Ovary (tissue), 3 donors: ENCODE data around the gene ZNF445.

Source experiments
- CTCF ChIP-seq, 3 donors: fragments of 450-650 bp in 2 of 3; fragments of 200-600 bp in 1 of 3; IDR thresholded peaks; one replicate each; pipeline versions ENCODE4 v1.5.1 to v1.8.0; 2016 to 2022; ENCODE audit warnings: antibody characterized with exemption in 3 of 3, mild to moderate bottlenecking in 1 of 3
- POLR2A ChIP-seq: fragments of 450-650 bp; IDR thresholded peaks from one replicate; pipeline ENCODE4 v1.6.1; 2017; ENCODE audit warnings: antibody characterized with exemption, mild to moderate bottlenecking, moderate library complexity
- donor health status: DM: no; HTN: no; CAD: no.

GRCh38 chr3:44469914-44470313, 7.6 kb downstream of the ZNF445 start:
- no peak for TF ChIP-seq CTCF (IDR thresholded peaks at IDR 0.05)
- no peak for TF ChIP-seq POLR2A
